ENCODE results near the gene SH3BP4.

SH3BP4 gene

GRCh38 chr2:235063471-235063961 is 111.7 kb downstream of the SH3BP4 start:
- no peak for DNase-seq

- no peak for DNase-seq
Measured at GRCh38 chr2:235064976-235065375, 113.2 kb downstream of the SH3BP4 start.

GRCh38 chr2:235066490-235066889 is 114.7 kb downstream of the SH3BP4 start:
- no peak for DNase-seq

- DNase-seq: no peak
Measured at GRCh38 chr2:235066895-235067294, 115.1 kb downstream of the SH3BP4 start.

- DNase-seq: no peak
Measured at GRCh38 chr2:235068701-235069100, 116.9 kb downstream of the SH3BP4 start.

- no peak for DNase-seq
Measured at GRCh38 chr2:235070063-235070706, 118.4 kb downstream of the SH3BP4 start.

GRCh38 chr2:235073868-235074413 is 122.1 kb downstream of the SH3BP4 start:
- DNase-seq: no peak

- DNase-seq: no peak
Measured at GRCh38 chr2:235077046-235077445, 125.2 kb downstream of the SH3BP4 start.

GRCh38 chr2:235078182-235078581 is 126.4 kb downstream of the SH3BP4 start:
- DNase-seq: no peak

- DNase-seq: no peak
Measured at GRCh38 chr2:235078914-235079472, 127.2 kb downstream of the SH3BP4 start.

- no peak for DNase-seq
Measured at GRCh38 chr2:235080101-235080500, 128.3 kb downstream of the SH3BP4 start.

GRCh38 chr2:235082578-235083338 is 130.9 kb downstream of the SH3BP4 start:
- no peak for DNase-seq

GRCh38 chr2:235083822-235084221 is 132.0 kb downstream of the SH3BP4 start:
- no peak for DNase-seq

GRCh38 chr2:235084424-235084823 is 132.6 kb downstream of the SH3BP4 start:
- DNase-seq: no peak

- DNase-seq: no peak
Measured at GRCh38 chr2:235085476-235085875, 133.7 kb downstream of the SH3BP4 start.

- DNase-seq: no peak
Measured at GRCh38 chr2:235086481-235087184, 134.8 kb downstream of the SH3BP4 start.

GRCh38 chr2:235087832-235088495 is 136.1 kb downstream of the SH3BP4 start:
- DNase-seq: no peak

- no peak for DNase-seq
Measured at GRCh38 chr2:235088496-235088921, 136.7 kb downstream of the SH3BP4 start.

- no peak for DNase-seq
Measured at GRCh38 chr2:235091421-235091820, 139.6 kb downstream of the SH3BP4 start.

- no peak for DNase-seq
Measured at GRCh38 chr2:235091983-235092382, 140.2 kb downstream of the SH3BP4 start.

- DNase-seq: no peak
Measured at GRCh38 chr2:235092433-235093223, 140.8 kb downstream of the SH3BP4 start.

GRCh38 chr2:235094457-235094856 is 142.6 kb downstream of the SH3BP4 start:
- DNase-seq: no peak

All from stimulated activated CD8-positive, alpha-beta memory T cell treated with anti-CD3 and anti-CD28 coated beads, Interleukin-4, amount 100 ng/mL, for 48 hours (primary cell).